Natural killer cell treated with Interleukin-12 subunit alpha and Interleukin-12 subunit beta and Interleukin-15 and Interleukin-18, amount 100 ng/mL, for 72 hours (primary cell): ENCODE results near the gene RBP5. TPM values are rescaled to one million over a fixed set of nuclear protein-coding genes. Genes with fewer than 3 reads are reported as not detected.
A peak's percentile ranks its signal among the peaks of the same experiment; 100 is the strongest.

Source experiments
- ATAC-seq, 2 donors: fragments of 150-1000 bp; cut with Tn5 transposase in 1 of 2; sonication (Bioruptor Pico), chemical (Tn5 transposase) in 1 of 2; 2 replicates each; pipeline ENCODE4 v1.10.0; 2021
- DNase-seq: peaks from one replicate; pipeline ENCODE4 v3.0.0; 2022; ENCODE audit warnings: low spot score
- H3K27ac Mint-ChIP-seq, 2 donors: 1 replicate in 1 of 2; 2 replicates in 1 of 2; pipeline ENCODE4 v1.8.0; 2022; ENCODE audit warnings: mixed read lengths in 2 of 2, mild to moderate bottlenecking in 1 of 2, moderate library complexity in 1 of 2
- H3K27me3 Mint-ChIP-seq, 2 donors: 1 replicate in 1 of 2; 2 replicates in 1 of 2; pipeline ENCODE4 v1.8.0; 2022; ENCODE audit warnings: mixed read lengths in 2 of 2
- H3K36me3 Mint-ChIP-seq: one replicate; pipeline ENCODE4 v1.8.0; 2022; ENCODE audit warnings: mixed read lengths
- H3K4me1 Mint-ChIP-seq, 2 donors: 1 replicate in 1 of 2; 2 replicates in 1 of 2; pipeline ENCODE4 v1.8.0; 2022; ENCODE audit warnings: low read depth in 2 of 2, mixed read lengths in 2 of 2, mild to moderate bottlenecking in 1 of 2
- H3K4me3 Mint-ChIP-seq: one replicate; pipeline ENCODE4 v1.8.0; 2022; ENCODE audit warnings: mixed read lengths
- H3K9me3 Mint-ChIP-seq: 2 replicates; pipeline ENCODE4 v1.8.0; 2022; ENCODE audit warnings: mixed read lengths
- total RNA-seq, 2 donors: library from RNA; stranded (reverse); gene quantifications; one replicate each; pipeline ENCODE4 v1.2.3, GENCODE V29; 2022

RBP5 gene
- total RNA-seq, 2 donors from 2014 or later, result not detected

- peaks cover 4 to 15% of the 10 kb centered on the region in 2 donors for H3K4me1 Mint-ChIP-seq
- no peaks in the 10 kb centered on the region for H3K9me3 Mint-ChIP-seq
- no peak for ATAC-seq
- H3K4me3 Mint-ChIP-seq, result no peak overlapping the region
- H3K27me3 Mint-ChIP-seq, result no peaks in the 10 kb centered on the region
- no peak overlapping the region for H3K27ac Mint-ChIP-seq
- no peaks in the 10 kb centered on the region for H3K36me3 Mint-ChIP-seq
- no peak for DNase-seq
Observed at GRCh38 chr12:7123806-7124522, 4.7 kb downstream of the RBP5 start.

GRCh38 chr12:7122811-7123769 is 5.6 kb downstream of the RBP5 start:
- ATAC-seq (no peak), DNase-seq (no peak)
- Mint-ChIP-seq H3K27ac (no peak overlapping the region), H3K9me3 (no peaks in the 10 kb centered on the region), H3K4me1 (peaks cover 0 to 9% of the 10 kb centered on the region in 2 donors), H3K4me3 (no peak overlapping the region), H3K36me3 (peaks cover 4% of the 10 kb centered on the region), H3K27me3 (no peaks in the 10 kb centered on the region)

GRCh38 chr12:7121324-7121723 is 7.4 kb downstream of the RBP5 start:
- DNase-seq (no peak), ATAC-seq (no peak)
- peaks cover 5% of the 10 kb centered on the region for H3K36me3 Mint-ChIP-seq
- H3K4me1 Mint-ChIP-seq, result peaks cover 0 to 5% of the 10 kb centered on the region in 2 donors
- H3K27ac Mint-ChIP-seq, result no peak overlapping the region
- no peaks in the 10 kb centered on the region for H3K27me3 Mint-ChIP-seq
- H3K4me3 Mint-ChIP-seq, result no peak overlapping the region
- no peaks in the 10 kb centered on the region for H3K9me3 Mint-ChIP-seq

- Mint-ChIP-seq H3K27me3 (no peaks in the 10 kb centered on the region), H3K4me3 (no peak overlapping the region), H3K27ac (no peak overlapping the region), H3K9me3 (no peaks in the 10 kb centered on the region), H3K36me3 (peaks cover 5% of the 10 kb centered on the region), H3K4me1 (peaks cover 0 to 3% of the 10 kb centered on the region in 2 donors)
- ATAC-seq, result no peak
- no peak for DNase-seq
Observed at GRCh38 chr12:7120166-7120565, 8.5 kb downstream of the RBP5 start.

- no peak overlapping the region for H3K27ac Mint-ChIP-seq
- H3K27me3 Mint-ChIP-seq, result no peaks in the 10 kb centered on the region
- no peaks in the 10 kb centered on the region for H3K9me3 Mint-ChIP-seq
- peaks cover 4 to 5% of the 10 kb centered on the region in 2 donors for H3K4me1 Mint-ChIP-seq
- no peak overlapping the region for H3K4me3 Mint-ChIP-seq
- ATAC-seq (no peak), DNase-seq (no peak)
- peaks cover 5% of the 10 kb centered on the region for H3K36me3 Mint-ChIP-seq
Observed at GRCh38 chr12:7118881-7119280, 9.8 kb downstream of the RBP5 start.

GRCh38 chr12:7117670-7118069 is 11.0 kb downstream of the RBP5 start:
- ATAC-seq, result no peak
- Mint-ChIP-seq H3K4me3 (no peak overlapping the region), H3K4me1 (peaks cover 4 to 10% of the 10 kb centered on the region in 2 donors), H3K27me3 (no peaks in the 10 kb centered on the region), H3K9me3 (no peaks in the 10 kb centered on the region), H3K36me3 (peaks cover 5% of the 10 kb centered on the region), H3K27ac (no peak overlapping the region)
- no peak for DNase-seq

- Mint-ChIP-seq H3K4me1 (peaks cover 4 to 10% of the 10 kb centered on the region in 2 donors), H3K27me3 (no peaks in the 10 kb centered on the region), H3K36me3 (peaks cover 5% of the 10 kb centered on the region), H3K4me3 (no peak overlapping the region), H3K27ac (no peak overlapping the region), H3K9me3 (no peaks in the 10 kb centered on the region)
- DNase-seq (no peak), ATAC-seq (no peak)
Observed at GRCh38 chr12:7116916-7117315, 11.8 kb downstream of the RBP5 start.

GRCh38 chr12:7116196-7116595 is 12.5 kb downstream of the RBP5 start:
- Mint-ChIP-seq H3K27me3 (no peaks in the 10 kb centered on the region), H3K27ac (no peak overlapping the region), H3K9me3 (no peaks in the 10 kb centered on the region), H3K4me1 (peaks cover 4 to 10% of the 10 kb centered on the region in 2 donors), H3K36me3 (peaks cover 5% of the 10 kb centered on the region), H3K4me3 (no peak overlapping the region)
- ATAC-seq, result no peak
- DNase-seq, result no peak

- Mint-ChIP-seq H3K4me1 (peaks cover 5 to 15% of the 10 kb centered on the region in 2 donors), H3K9me3 (no peaks in the 10 kb centered on the region), H3K36me3 (peaks cover 5% of the 10 kb centered on the region), H3K27ac (no peak overlapping the region), H3K4me3 (no peak overlapping the region), H3K27me3 (no peaks in the 10 kb centered on the region)
- no peak for ATAC-seq
- DNase-seq, result no peak
Observed at GRCh38 chr12:7114851-7115250, 13.8 kb downstream of the RBP5 start.

GRCh38 chr12:7114008-7114407 is 14.7 kb downstream of the RBP5 start:
- Mint-ChIP-seq H3K36me3 (peaks cover 5% of the 10 kb centered on the region), H3K4me3 (no peak overlapping the region), H3K4me1 (peaks cover 11 to 22% of the 10 kb centered on the region in 2 donors), H3K27me3 (no peaks in the 10 kb centered on the region), H3K27ac (no peak overlapping the region), H3K9me3 (no peaks in the 10 kb centered on the region)
- DNase-seq (no peak), ATAC-seq (no peak)

GRCh38 chr12:7113389-7113871 is 15.3 kb downstream of the RBP5 start:
- peaks cover 5% of the 10 kb centered on the region for H3K36me3 Mint-ChIP-seq
- ATAC-seq, result peak in 1 of 2 donors; percentile 40
- DNase-seq, result no peak
- H3K9me3 Mint-ChIP-seq, result no peaks in the 10 kb centered on the region
- H3K27me3 Mint-ChIP-seq, result no peaks in the 10 kb centered on the region
- H3K27ac Mint-ChIP-seq, result no peak overlapping the region
- H3K4me1 Mint-ChIP-seq, result peaks cover 12 to 22% of the 10 kb centered on the region in 2 donors
- no peak overlapping the region for H3K4me3 Mint-ChIP-seq

- ATAC-seq (no peak), DNase-seq (no peak)
- Mint-ChIP-seq H3K4me1 (peaks cover 22 to 29% of the 10 kb centered on the region in 2 donors), H3K36me3 (no peaks in the 10 kb centered on the region), H3K27ac (no peak overlapping the region), H3K27me3 (no peaks in the 10 kb centered on the region), H3K9me3 (no peaks in the 10 kb centered on the region), H3K4me3 (no peak overlapping the region)
Observed at GRCh38 chr12:7112041-7112440, 16.6 kb downstream of the RBP5 start.

GRCh38 chr12:7110661-7111060 is 18.0 kb downstream of the RBP5 start:
- H3K9me3 Mint-ChIP-seq, result peaks cover 3% of the 10 kb centered on the region
- H3K27ac Mint-ChIP-seq, result peak overlapping the region in 1 of 2 donors; percentile 93
- ATAC-seq (no peak), DNase-seq (no peak)
- no peak overlapping the region for H3K4me3 Mint-ChIP-seq
- H3K36me3 Mint-ChIP-seq, result peaks cover 9% of the 10 kb centered on the region
- H3K27me3 Mint-ChIP-seq, result no peaks in the 10 kb centered on the region
- peaks cover 29 to 37% of the 10 kb centered on the region in 2 donors for H3K4me1 Mint-ChIP-seq

GRCh38 chr12:7109572-7109920 is 19.1 kb downstream of the RBP5 start:
- DNase-seq (no peak), ATAC-seq (no peak)
- Mint-ChIP-seq H3K4me3 (peak overlapping the region; percentile 94), H3K27ac (peak overlapping the region; percentile 88 to 93), H3K9me3 (peaks cover 5% of the 10 kb centered on the region), H3K4me1 (peaks cover 32 to 37% of the 10 kb centered on the region in 2 donors), H3K36me3 (peaks cover 13% of the 10 kb centered on the region), H3K27me3 (no peaks in the 10 kb centered on the region)
